Stimulated activated CD4-positive, alpha-beta T cell treated with anti-CD3 and anti-CD28 coated beads, TNF-alpha, amount 100 ng/mL, for 48 hours (primary cell): ENCODE data around the gene UGT1A3.
"Not testable (repeated sequence)": the region's sequence is repeated elsewhere in the genome, so short reads cannot be mapped to it uniquely, and the experiment has no call there.

Experiments
- DNase-seq, 3 donors: peaks; one replicate each; pipeline ENCODE4 v3.0.0-alpha.2; 2020; ENCODE audit warnings: low read depth in 3 of 3

UGT1A3 gene

DNA sequence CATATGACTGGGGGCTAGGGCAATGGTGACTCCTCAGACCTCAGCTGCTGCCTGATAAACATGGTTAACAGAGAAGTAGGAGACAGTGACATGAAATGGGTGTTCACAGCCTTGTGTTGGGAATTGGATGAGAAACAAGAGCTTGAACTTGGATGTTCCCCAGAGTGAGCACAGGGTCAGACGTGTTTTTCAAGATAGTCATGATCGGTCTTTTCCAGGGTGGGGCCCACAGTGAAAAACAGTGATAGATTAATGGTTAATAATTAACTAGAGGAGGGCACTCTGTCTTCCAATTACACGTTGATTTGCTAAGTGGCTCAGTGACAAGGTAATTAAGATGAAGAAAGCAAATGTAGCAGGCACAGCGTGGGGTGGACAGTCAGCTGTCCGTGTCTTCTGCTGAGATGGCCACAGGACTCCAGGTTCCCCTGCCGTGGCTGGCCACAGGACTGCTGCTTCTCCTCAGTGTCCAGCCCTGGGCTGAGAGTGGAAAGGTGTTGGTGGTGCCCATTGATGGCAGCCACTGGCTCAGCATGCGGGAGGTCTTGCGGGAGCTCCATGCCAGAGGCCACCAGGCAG lies at the start of gene UGT1A3:
Gene UGT1A3 (plus strand): TSS at position 320 of the 579 bp plus-strand sequence. CDS start 85 bp downstream, at position 405.
- no peak for DNase-seq

DNA sequence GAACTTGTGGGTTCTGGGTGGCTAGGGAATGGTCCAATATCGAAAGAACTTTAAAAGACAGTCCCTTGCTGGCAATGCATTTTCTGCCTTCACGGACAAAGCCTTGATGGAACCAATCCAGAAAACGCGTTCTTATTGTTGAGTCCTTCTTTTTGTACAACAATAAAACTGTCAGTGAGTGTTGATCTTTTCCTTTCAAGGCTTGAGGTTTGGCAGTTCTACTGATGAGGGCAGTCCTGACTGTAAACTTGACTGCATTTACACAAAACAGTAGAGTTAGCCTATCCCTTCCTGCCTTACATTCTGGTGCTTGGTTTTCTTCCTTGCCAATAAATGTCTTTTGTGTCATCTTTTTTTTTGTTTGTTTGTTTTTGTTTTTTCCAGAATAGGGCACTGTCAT lies 49.6 kb upstream of the UGT1A3 start:
- DNase-seq: no peak

DNA sequence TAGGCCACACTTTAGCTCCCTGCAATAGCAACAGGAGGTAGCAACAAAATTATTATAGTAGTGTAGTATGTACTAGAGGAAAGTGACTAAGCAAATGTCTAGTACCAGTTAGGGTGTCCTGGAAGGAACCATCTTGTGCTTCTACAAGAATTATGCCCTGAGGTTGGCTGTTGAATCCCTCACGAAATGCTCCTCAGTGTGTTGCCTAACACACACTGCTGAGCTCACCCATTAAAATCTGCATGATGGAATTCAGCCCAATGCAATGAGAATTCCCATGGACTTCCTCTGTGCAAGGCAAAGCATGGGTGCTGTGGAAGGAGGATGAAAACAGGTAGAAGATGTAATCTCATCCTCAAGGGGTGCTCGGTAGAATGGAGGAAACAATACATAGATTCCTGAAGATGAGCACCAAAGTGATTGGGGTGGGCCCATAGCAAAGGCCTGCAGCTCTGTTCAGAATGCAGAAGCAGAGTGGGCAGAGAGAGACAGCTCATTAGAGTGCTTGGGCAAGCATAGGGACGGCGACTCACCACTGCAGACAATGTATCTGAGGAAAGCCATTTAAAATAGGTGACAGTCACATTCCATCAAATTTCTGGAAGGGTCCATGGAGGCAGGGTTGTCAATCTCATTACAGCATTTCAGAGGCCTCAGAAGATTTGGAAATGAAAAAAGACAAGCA lies 48.3 kb upstream of the UGT1A3 start:
- no peak for DNase-seq

DNA sequence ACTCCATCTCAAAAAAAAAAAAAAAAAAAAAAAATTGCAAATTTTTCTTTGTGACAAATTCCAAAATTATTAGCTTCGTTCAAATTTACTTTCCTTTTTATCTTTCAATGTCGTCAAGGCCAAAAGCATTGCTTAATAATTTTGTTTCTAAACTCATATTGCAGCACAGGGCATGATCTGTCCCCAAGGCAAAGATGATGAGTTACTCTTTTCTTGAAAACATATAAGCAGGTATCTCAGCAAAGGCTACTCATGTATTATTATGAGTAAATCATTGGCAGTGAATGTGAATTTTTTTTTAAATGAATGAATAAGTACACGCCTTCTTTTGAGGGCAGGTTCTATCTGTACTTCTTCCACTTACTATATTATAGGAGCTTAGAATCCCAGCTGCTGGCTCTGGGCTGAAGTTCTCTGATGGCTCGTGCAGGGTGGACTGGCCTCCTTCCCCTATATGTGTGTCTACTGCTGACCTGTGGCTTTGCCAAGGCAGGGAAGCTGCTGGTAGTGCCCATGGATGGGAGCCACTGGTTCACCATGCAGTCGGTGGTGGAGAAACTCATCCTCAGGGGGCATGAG lies 47.2 kb upstream of the UGT1A3 start, which contains the start of gene UGT1A7:
Gene UGT1A7 (plus strand): TSS at position 381 of the 579 bp plus-strand sequence. CDS start 37 bp downstream, at position 418.
- no peak for DNase-seq

DNA sequence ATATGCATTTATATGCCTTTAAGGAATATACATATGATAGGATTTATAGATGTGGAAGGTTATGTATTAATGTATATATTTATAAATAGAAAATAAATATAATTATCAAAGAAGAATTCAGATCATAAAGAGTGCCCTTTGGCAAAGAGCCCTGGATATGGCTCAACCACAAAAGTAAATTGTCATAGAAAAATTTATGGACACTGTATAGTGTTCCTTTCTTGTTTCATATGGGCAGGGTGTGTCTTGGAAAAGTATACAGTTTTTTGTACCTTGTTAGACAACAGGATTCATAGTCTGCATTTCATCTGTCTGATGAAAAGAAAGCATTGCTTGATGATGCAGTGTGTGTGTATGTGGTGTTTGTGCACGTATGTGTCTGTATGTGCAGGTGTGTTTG lies 44.2 kb upstream of the UGT1A3 start:
- no peak for DNase-seq

DNA sequence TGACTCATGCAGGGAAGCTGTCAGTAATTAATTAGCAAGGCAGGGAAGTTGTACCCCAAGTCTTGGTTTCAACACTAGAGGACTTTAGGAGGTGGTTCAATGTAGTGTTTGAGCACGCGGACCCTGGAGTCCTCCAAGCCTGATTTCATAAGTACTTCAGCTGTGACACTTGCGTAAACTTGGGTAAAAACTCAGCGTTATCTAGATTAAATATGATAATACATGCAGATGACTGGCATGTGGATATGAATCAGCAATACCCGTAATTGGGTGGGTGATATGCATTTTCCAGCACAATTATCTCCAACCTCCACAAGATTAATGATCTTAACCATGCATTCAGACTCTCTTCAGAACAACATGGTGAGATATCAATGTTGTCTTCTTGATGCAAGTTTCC lies 41.9 kb upstream of the UGT1A3 start:
- DNase-seq: no peak

DNA sequence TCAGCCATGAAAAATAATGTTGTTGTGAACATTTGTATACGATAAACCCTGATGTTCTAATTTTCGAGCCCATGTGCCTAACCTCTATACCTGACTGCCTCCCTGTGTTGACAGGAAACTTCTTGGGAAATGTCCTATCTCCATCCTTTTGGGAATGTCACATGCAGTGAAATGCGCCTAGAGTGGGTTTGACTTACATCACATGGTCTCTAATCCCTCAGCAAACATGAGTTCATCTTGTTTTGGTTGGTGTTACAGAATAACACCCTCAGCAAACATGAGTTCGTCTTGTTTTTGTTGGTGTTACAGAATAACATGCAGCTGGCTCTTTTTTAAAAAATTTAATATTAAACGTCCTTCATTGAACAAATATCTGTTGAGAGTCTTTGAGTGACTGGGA lies 40.5 kb upstream of the UGT1A3 start:
- no peak for DNase-seq

- no peak for DNase-seq
Measured at GRCh38 chr2:233689031-233689430, 39.8 kb upstream of the UGT1A3 start.

- DNase-seq: no peak
Measured at GRCh38 chr2:233689501-233689900, 39.3 kb upstream of the UGT1A3 start.

GRCh38 chr2:233690444-233690843 lies 38.4 kb upstream of the UGT1A3 start:
- no peak for DNase-seq

- no peak for DNase-seq
Measured at GRCh38 chr2:233691443-233692433, 37.1 kb upstream of the UGT1A3 start.

DNA sequence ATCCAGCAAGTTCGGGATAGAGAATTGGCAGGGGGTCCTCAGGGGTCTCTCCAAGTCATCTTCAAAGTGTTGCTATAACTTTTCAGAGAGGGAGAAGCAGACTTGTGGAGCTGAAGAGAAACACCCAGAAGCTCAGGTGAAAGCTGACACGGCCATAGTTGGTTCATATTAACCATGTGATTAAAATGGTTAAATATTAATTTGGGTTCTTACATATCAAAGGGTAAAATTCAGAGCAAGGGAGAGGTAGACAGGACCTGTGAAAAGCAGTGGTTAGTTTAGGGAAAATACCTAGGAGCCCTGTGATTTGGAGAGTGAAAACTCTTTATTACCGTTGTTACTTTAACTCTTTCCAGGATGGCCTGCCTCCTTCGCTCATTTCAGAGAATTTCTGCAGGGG lies 36.2 kb upstream of the UGT1A3 start, which contains the start of gene UGT1A6:
Gene UGT1A6 (plus strand): TSS at position 243 of the 400 bp plus-strand sequence. CDS start 115 bp downstream, at position 358.
- no peak for DNase-seq

DNA sequence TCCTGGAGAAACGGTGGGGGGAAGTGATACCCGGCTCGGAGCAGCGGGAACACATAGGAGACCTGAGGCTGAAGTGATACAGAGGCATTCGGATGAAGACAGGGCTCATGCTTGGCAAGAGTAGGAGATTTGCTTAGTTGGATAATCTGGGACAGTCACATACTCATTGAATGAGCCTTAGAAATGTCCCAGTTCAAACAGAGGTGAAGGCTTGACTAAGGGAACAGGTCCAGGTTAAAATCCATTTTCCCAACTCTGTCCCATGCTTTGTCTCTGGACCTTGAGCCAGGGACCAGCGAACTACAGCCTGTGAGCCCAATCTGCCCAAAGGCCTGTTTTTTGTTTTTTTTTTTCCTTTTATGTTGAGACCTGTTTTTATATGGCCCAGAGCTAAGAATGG lies 34.9 kb upstream of the UGT1A3 start:
- DNase-seq: no peak

GRCh38 chr2:233698740-233699139 lies 30.1 kb upstream of the UGT1A3 start:
- DNase-seq: no peak

DNA sequence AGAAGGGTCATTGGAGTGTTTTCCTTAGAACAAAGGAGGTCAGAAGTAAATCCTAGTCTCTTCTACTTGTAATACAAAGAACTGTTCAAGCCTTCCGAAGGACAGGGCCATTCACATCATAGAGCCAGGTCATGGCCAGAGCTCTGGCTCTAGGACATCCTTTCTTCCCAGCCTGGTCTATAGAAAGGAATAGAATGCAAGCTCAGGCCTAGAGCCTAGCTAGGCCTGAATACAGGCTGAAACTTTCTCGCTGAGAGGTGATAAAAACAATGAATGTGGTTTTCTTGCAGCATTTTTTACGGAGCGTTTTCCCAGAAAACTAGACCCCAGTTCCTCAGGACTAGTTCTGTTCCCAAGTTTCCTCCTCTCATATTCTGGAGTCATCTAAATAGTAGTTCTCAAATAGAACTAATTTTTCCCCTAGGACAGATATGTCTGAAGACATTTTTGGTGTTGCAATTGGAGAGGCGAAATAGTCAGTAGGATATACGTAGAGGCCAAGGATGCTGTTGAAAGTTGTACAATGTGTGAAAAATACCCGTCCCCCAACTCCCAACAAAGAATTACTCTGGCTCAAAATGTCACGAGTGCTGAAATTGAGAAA lies 29.3 kb upstream of the UGT1A3 start:
- DNase-seq: no peak

DNA sequence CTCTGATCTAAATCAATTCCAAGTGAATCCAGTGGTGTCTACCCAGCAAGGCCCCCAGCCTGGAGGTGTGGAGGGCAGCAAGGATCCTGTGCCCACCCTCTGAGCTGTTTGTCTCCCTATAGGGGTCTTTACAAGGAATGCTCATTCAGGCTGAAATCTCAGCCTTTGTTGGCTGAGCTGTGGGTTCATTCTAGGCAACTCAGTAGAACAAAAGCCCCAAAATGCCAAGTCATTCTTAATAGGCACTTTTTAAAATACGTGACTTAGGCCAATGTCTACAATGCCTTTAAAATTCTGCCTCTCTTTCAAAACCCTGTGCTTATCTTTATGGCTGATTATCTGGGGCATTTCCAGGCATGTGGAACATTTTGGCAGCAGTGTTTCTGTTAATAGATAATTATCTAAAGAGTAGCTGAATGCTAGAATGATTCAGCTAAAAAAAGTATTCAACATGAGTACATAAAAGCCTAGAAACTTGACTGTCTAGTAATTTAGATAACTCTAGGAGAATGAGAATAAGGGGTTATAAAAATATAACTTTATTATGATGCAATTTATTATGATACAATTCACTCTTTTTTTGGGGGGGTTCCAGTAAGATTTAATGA lies 28.7 kb upstream of the UGT1A3 start:
- no peak for DNase-seq

- not testable (repeated sequence) for DNase-seq
Measured at GRCh38 chr2:233700842-233701241, 28.0 kb upstream of the UGT1A3 start.

- DNase-seq: no peak
Measured at GRCh38 chr2:233702238-233702637, 26.6 kb upstream of the UGT1A3 start.

DNA sequence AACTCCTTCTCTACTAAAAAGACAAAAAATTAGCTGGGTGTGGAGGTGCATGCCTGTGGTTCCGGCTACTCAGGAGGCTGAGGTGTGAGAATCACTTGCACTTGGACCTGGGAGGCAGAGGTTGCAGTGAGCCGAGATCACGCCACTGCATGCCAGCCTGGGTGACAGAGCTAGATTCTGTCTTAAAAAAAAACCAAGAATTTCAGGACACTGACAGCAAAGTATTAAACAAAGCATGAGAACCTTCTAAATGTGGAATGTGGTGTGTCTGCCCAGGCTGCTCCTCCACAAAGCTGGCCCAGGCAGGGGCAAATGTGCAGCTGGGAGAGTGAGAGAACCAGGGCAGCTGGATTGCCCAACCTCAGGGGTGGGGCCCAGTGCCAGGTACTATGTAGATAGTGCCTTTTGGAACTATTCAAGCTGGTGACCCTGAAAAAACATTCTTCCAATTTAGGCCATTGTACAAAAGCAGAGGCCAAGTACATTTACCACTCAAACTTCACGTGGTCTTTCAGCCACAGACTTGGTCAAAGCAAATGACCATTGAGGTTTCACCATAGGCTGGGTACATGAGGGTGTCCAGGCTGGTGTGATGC lies 22.8 kb upstream of the UGT1A3 start:
- DNase-seq: no peak

DNA sequence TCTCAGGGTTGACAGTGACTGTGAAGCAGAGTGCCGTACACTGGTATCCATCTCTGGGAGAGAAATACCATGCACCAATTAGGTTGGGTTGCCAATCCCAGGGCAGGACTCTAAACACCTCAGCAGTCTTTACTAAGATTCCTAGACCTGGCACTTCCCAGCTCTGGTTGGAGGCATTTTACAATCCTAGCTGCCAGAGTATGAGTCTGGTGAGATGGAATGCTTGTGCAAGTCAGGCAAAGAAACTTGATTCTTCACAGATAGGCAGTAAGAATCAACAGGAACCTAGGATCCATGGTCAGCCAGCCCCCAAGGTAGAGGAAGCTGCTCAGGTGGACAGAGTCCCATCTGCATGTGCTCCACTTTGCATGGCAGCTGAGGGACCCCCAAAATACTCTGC lies 22.1 kb upstream of the UGT1A3 start:
- DNase-seq: no peak
